Esophagus muscularis mucosa (tissue), 3 donors: ENCODE results near the gene CD2AP.

Source experiments
- POLR2AphosphoS5 ChIP-seq, 2 donors: sonication (generic); formaldehyde crosslinking; IDR thresholded peaks; one replicate each; pipeline ENCODE4 v1.6.1; 2017; ENCODE audit warnings: antibody characterized with exemption in 2 of 2
- TF ChIP-seq, protein P1 (sequence below), 3 experiments: fragments of 200-600 bp in 2 of 3; fragments of 450-650 bp in 1 of 3; sonication (generic) in 2 of 3; IDR thresholded peaks; one replicate each; pipeline ENCODE4 v1.5.1; 2017 to 2019; ENCODE audit warnings: antibody characterized with exemption in 3 of 3, mild to moderate bottlenecking in 2 of 3, moderate library complexity in 1 of 3

DNA sequence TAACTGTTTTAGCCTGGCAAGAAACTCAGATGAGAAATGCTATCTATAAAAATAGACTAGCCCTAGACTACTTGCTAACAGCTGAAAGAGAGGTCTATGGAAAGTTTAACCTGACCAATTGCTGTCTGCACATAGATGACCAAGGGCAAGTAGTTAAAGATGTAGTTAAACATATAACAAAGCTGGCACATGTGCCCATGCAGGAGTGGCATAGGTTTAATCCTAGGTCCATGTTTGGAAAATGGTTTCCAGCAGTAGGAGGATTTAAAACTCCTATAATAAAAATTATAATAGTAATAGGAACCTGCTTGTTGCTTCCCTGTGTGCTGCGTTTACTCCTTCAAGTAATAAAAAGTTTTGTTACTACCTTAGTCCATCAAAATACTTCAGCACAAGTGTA, 169.6 kb downstream of the CD2AP start:
- no peak for TF ChIP-seq POLR2AphosphoS5 (IDR thresholded peaks at IDR 0.05)
- TF ChIP-seq, protein P1, sequence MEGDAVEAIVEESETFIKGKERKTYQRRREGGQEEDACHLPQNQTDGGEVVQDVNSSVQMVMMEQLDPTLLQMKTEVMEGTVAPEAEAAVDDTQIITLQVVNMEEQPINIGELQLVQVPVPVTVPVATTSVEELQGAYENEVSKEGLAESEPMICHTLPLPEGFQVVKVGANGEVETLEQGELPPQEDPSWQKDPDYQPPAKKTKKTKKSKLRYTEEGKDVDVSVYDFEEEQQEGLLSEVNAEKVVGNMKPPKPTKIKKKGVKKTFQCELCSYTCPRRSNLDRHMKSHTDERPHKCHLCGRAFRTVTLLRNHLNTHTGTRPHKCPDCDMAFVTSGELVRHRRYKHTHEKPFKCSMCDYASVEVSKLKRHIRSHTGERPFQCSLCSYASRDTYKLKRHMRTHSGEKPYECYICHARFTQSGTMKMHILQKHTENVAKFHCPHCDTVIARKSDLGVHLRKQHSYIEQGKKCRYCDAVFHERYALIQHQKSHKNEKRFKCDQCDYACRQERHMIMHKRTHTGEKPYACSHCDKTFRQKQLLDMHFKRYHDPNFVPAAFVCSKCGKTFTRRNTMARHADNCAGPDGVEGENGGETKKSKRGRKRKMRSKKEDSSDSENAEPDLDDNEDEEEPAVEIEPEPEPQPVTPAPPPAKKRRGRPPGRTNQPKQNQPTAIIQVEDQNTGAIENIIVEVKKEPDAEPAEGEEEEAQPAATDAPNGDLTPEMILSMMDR (IDR thresholded peaks at IDR 0.05), result no peak
